Upper lobe of left lung (tissue), 6 donors: ENCODE results near the gene PUM2. TPM values are rescaled to one million over a fixed set of nuclear protein-coding genes. Genes with fewer than 3 reads are reported as not detected.

Source experiments
- ATAC-seq, 2 donors: fragments of 200-7000 bp; cut with Tn5 transposase; one replicate each; pipeline ENCODE4 v1.9.1; 2022; ENCODE audit warnings: mild to moderate bottlenecking in 2 of 2, moderate library complexity in 2 of 2; ENCODE audit not compliant: low FRiP score in 2 of 2
- DNase-seq, 2 donors: peaks; one replicate each; pipeline ENCODE4 v3.0.0-alpha.2; 2019 to 2020
- H3K27ac ChIP-seq, 4 donors: fragments of 200-600 bp; sonication (generic); one replicate each; pipeline ENCODE4 v1.5.1; 2016 to 2019
- H3K27me3 ChIP-seq, 4 donors: fragments of 200-600 bp; sonication (generic); one replicate each; pipeline ENCODE4 v1.5.1; 2017 to 2019
- H3K36me3 ChIP-seq, 4 donors: fragments of 200-600 bp; sonication (generic); one replicate each; pipeline ENCODE4 v1.5.1; 2016 to 2019
- H3K4me1 ChIP-seq, 4 donors: fragments of 200-600 bp; sonication (generic); one replicate each; pipeline ENCODE4 v1.5.1; 2018 to 2019
- H3K4me3 ChIP-seq, 4 donors: fragments of 200-600 bp; sonication (generic); one replicate each; pipeline ENCODE4 v1.5.1; 2017 to 2019; ENCODE audit warnings: mild to moderate bottlenecking in 2 of 4, moderate library complexity in 1 of 4
- H3K9me3 ChIP-seq, 4 donors: fragments of 200-600 bp; sonication (generic); one replicate each; pipeline ENCODE4 v1.5.1; 2018 to 2019
- CTCF ChIP-seq, 6 experiments: fragments of 450-650 bp in 4 of 6; fragments of 200-600 bp in 2 of 6; sonication (generic) in 2 of 6; IDR thresholded peaks; one replicate each; pipeline ENCODE4 v1.5.1; 2016 to 2019; ENCODE audit warnings: antibody characterized with exemption in 6 of 6
- EP300 ChIP-seq, 4 donors: sonication (generic); formaldehyde crosslinking; IDR thresholded peaks; one replicate each; pipeline ENCODE4 v1.5.1; 2017; ENCODE audit warnings: antibody characterized with exemption in 4 of 4, control low read depth in 2 of 4
- POLR2A ChIP-seq, 4 donors: fragments of 450-650 bp; IDR thresholded peaks; one replicate each; pipeline ENCODE4 v1.5.1; 2016 to 2017; ENCODE audit warnings: antibody characterized with exemption in 4 of 4, mild to moderate bottlenecking in 2 of 4
- POLR2AphosphoS5 ChIP-seq, 2 donors: sonication (generic); formaldehyde crosslinking; IDR thresholded peaks; one replicate each; pipeline ENCODE4 v1.5.1; 2017; ENCODE audit warnings: antibody characterized with exemption in 2 of 2
- WGBS, 2 donors: methylation state at CpG; one replicate each; pipeline ENCODE4 v1.1.5; 2017 to 2018; 5-methylcytosine and 5-hydroxymethylcytosine counted together
- total RNA-seq, 6 donors: library from RNA; depleted of rRNA in 4 of 6; stranded (reverse); fragments of >200 nt in 4 of 6; gene quantifications; one replicate each; pipeline versions ENCODE4 v1.1.0 to v1.2.1, GENCODE V29; 2016 to 2021
- donor health status: DM: no; HTN: no; CAD: no; lungs with moderate emphysema.
- donor health status: DM: no; HTN: yes; CAD: no; lungs with severe emphysema.

PUM2 gene
- total RNA-seq, 6 donors from 2014 or later = 33.1 to 114 (median 86.6) TPM

- TF ChIP-seq POLR2AphosphoS5 (IDR thresholded peaks at IDR 0.05) = no peak
- TF ChIP-seq EP300 (IDR thresholded peaks at IDR 0.05) = no peak
- no peak for TF ChIP-seq CTCF (IDR thresholded peaks at IDR 0.05)
- TF ChIP-seq POLR2A (IDR thresholded peaks at IDR 0.05) = no peak
- WGBS, 2 donors = 3% methylated on average over 5 of the region's 5 CpGs
- Histone ChIP-seq H3K36me3 (no peaks in the 10 kb centered on the region), H3K9me3 (no peaks in the 10 kb centered on the region), H3K27me3 (no peaks in the 10 kb centered on the region), H3K4me3 (peak overlapping the region; percentile 63 to 98 (median 88)), H3K4me1 (peaks cover 45 to 55% (median 48%) of the 10 kb centered on the region in 4 donors), H3K27ac (peak overlapping the region; percentile 93 to 99 (median 98))
- no peak for DNase-seq
- no peak for ATAC-seq
Observed at GRCh38 chr2:20349513-20349921, 1.1 kb downstream of the PUM2 start.

GRCh38 chr2:20348542-20348941 lies 2.1 kb downstream of the PUM2 start:
- 50 to 56% methylated on average over 17 of the region's 17 CpGs for WGBS, 2 donors
- DNase-seq = peak in 1 of 2 donors; percentile 41
- TF ChIP-seq EP300 (IDR thresholded peaks at IDR 0.05) (no peak), POLR2A (IDR thresholded peaks at IDR 0.05) (no peak), POLR2AphosphoS5 (IDR thresholded peaks at IDR 0.05) (no peak), CTCF (IDR thresholded peaks at IDR 0.05) (no peak)
- Histone ChIP-seq H3K27ac (no peak overlapping the region), H3K36me3 (no peaks in the 10 kb centered on the region), H3K4me1 (peaks cover 48 to 65% (median 54%) of the 10 kb centered on the region in 4 donors), H3K27me3 (no peaks in the 10 kb centered on the region), H3K9me3 (no peaks in the 10 kb centered on the region), H3K4me3 (peak overlapping the region in 3 of 4 donors; percentile 63 to 90 (median 87))
- ATAC-seq = no peak

GRCh38 chr2:20346565-20347381 lies 3.9 kb downstream of the PUM2 start:
- peak overlapping the region in 1 of 4 donors; percentile 38 for H3K27ac ChIP-seq
- 49 to 58% methylated on average over 5 of the region's 5 CpGs for WGBS, 2 donors
- H3K9me3 ChIP-seq = no peaks in the 10 kb centered on the region
- TF ChIP-seq EP300 (IDR thresholded peaks at IDR 0.05) (no peak), POLR2A (IDR thresholded peaks at IDR 0.05) (no peak), CTCF (IDR thresholded peaks at IDR 0.05) (no peak), POLR2AphosphoS5 (IDR thresholded peaks at IDR 0.05) (no peak)
- no peaks in the 10 kb centered on the region for H3K36me3 ChIP-seq
- H3K4me1 ChIP-seq = peaks cover 54 to 78% (median 62%) of the 10 kb centered on the region in 4 donors
- no peak for ATAC-seq
- no peaks in the 10 kb centered on the region for H3K27me3 ChIP-seq
- H3K4me3 ChIP-seq = no peak overlapping the region
- DNase-seq = no peak

GRCh38 chr2:20343128-20343527 lies 7.5 kb downstream of the PUM2 start:
- ATAC-seq = no peak
- no peak for TF ChIP-seq CTCF (IDR thresholded peaks at IDR 0.05)
- no peak for TF ChIP-seq POLR2AphosphoS5 (IDR thresholded peaks at IDR 0.05)
- TF ChIP-seq POLR2A (IDR thresholded peaks at IDR 0.05) = no peak
- TF ChIP-seq EP300 (IDR thresholded peaks at IDR 0.05) = no peak
- DNase-seq = peak in 1 of 2 donors; percentile 53
- 67 to 76% methylated on average over 2 of the region's 2 CpGs for WGBS, 2 donors
- Histone ChIP-seq H3K9me3 (no peaks in the 10 kb centered on the region), H3K27ac (peak overlapping the region in 1 of 4 donors; percentile 8), H3K4me3 (no peak overlapping the region), H3K27me3 (no peaks in the 10 kb centered on the region), H3K4me1 (peaks cover 44 to 91% (median 67%) of the 10 kb centered on the region in 4 donors), H3K36me3 (no peaks in the 10 kb centered on the region)
